Measurements from ENCODE around the gene SLC22A5.
"Not testable (repeated sequence)": the region's sequence is repeated elsewhere in the genome, so short reads cannot be mapped to it uniquely, and the experiment has no call there.

The SLC22A5 gene

GRCh38 chr5:132387640-132388117 lies 18.2 kb downstream of the SLC22A5 start:
- DNase-seq (ENCODE audit: low read depth in 2 of 2), result no peak

- no peak for DNase-seq (ENCODE audit: low read depth in 2 of 2)
Observed at GRCh38 chr5:132388244-132389050, 18.9 kb downstream of the SLC22A5 start.

GRCh38 chr5:132389051-132389331 lies 19.5 kb downstream of the SLC22A5 start:
- no peak for DNase-seq (ENCODE audit: low read depth in 2 of 2)

- no peak for DNase-seq (ENCODE audit: low read depth in 2 of 2)
Observed at GRCh38 chr5:132389585-132390286, 20.2 kb downstream of the SLC22A5 start.

GRCh38 chr5:132391247-132391646 lies 21.7 kb downstream of the SLC22A5 start:
- no peak for DNase-seq (ENCODE audit: low read depth in 2 of 2)

GRCh38 chr5:132391870-132392269 lies 22.4 kb downstream of the SLC22A5 start:
- DNase-seq (ENCODE audit: low read depth in 2 of 2), result no peak

- no peak for DNase-seq (ENCODE audit: low read depth in 2 of 2)
Observed at GRCh38 chr5:132392411-132392810, 22.9 kb downstream of the SLC22A5 start.

GRCh38 chr5:132392978-132393825 lies 23.7 kb downstream of the SLC22A5 start:
- no peak for DNase-seq (ENCODE audit: low read depth in 2 of 2)

- DNase-seq (ENCODE audit: low read depth in 2 of 2), result no peak
Observed at GRCh38 chr5:132394667-132395259, 25.3 kb downstream of the SLC22A5 start.

GRCh38 chr5:132396589-132397031 lies 27.1 kb downstream of the SLC22A5 start:
- no peak for DNase-seq (ENCODE audit: low read depth in 2 of 2)

GRCh38 chr5:132397224-132397623 lies 27.7 kb downstream of the SLC22A5 start:
- DNase-seq (ENCODE audit: low read depth in 2 of 2), result no peak

- not testable (repeated sequence) for DNase-seq (ENCODE audit: low read depth in 2 of 2)
Observed at GRCh38 chr5:132397936-132398675, 28.6 kb downstream of the SLC22A5 start.

- DNase-seq (ENCODE audit: low read depth in 2 of 2), result not testable (repeated sequence)
Observed at GRCh38 chr5:132404041-132404440, 34.5 kb downstream of the SLC22A5 start.

GRCh38 chr5:132405646-132406045 lies 36.1 kb downstream of the SLC22A5 start:
- DNase-seq (ENCODE audit: low read depth in 2 of 2), result no peak

- no peak for DNase-seq (ENCODE audit: low read depth in 2 of 2)
Observed at GRCh38 chr5:132406144-132406783, 36.8 kb downstream of the SLC22A5 start.

- no peak for DNase-seq (ENCODE audit: low read depth in 2 of 2)
Observed at GRCh38 chr5:132407970-132408369, 38.5 kb downstream of the SLC22A5 start.

- no peak for DNase-seq (ENCODE audit: low read depth in 2 of 2)
Observed at GRCh38 chr5:132408456-132408855, 38.9 kb downstream of the SLC22A5 start.

- DNase-seq (ENCODE audit: low read depth in 2 of 2), result no peak
Observed at GRCh38 chr5:132408965-132409364, 39.5 kb downstream of the SLC22A5 start.

- peak; percentile 69 to 74 for DNase-seq (ENCODE audit: low read depth in 2 of 2)
Observed at GRCh38 chr5:132410451-132411303, 41.2 kb downstream of the SLC22A5 start.
